Adrenal gland (tissue), 12 donors: ENCODE measurements around the gene DTD2. TPM values are rescaled to one million over a fixed set of nuclear protein-coding genes. Genes with fewer than 3 reads are reported as not detected.

ENCODE experiments used
- DNase-seq, 7 donors: peaks; one replicate each; pipeline ENCODE4 v3.0.0-alpha.2; 2019 to 2020
- H3K27ac ChIP-seq, 5 donors: fragments of 200-600 bp; sonication (generic) in 4 of 5; 1 replicate in 3 of 5; 2 replicates in 2 of 5; pipeline versions ENCODE4 v1.5.1 to v1.8.0; 2016 to 2020; ENCODE audit warnings: mild to moderate bottlenecking in 1 of 5
- H3K27me3 ChIP-seq: fragments of 200-600 bp; 2 replicates; pipeline ENCODE4 v1.8.0; 2021
- H3K36me3 ChIP-seq, 2 donors: fragments of 200-600 bp; replicated peaks in 1 of 2; 1 replicate in 1 of 2; 2 replicates in 1 of 2; pipeline versions ENCODE4 v1.5.1 to v1.8.0; 2018 to 2022
- H3K4me1 ChIP-seq, 2 donors: fragments of 200-600 bp; replicated peaks in 1 of 2; 1 replicate in 1 of 2; 2 replicates in 1 of 2; pipeline versions ENCODE4 v1.5.1 to v1.8.0; 2018 to 2021
- H3K4me3 ChIP-seq, 4 donors: fragments of 200-600 bp; sonication (generic) in 3 of 4; one replicate each; pipeline ENCODE4 v1.5.1; 2016 to 2018
- H3K9me3 ChIP-seq, 3 donors: fragments of 200-600 bp; sonication (generic) in 1 of 3; replicated peaks in 1 of 3; 1 replicate in 2 of 3; 2 replicates in 1 of 3; pipeline versions ENCODE4 v1.5.1 to v1.8.0; 2016 to 2021
- CTCF ChIP-seq, 6 experiments: fragments of 450-650 bp in 4 of 6; fragments of 200-600 bp in 2 of 6; sonication (generic) in 1 of 6; IDR thresholded peaks; 1 replicate in 5 of 6; 2 replicates in 1 of 6; pipeline versions ENCODE4 v1.5.1 to v1.8.0; 2016 to 2021; ENCODE audit warnings: antibody characterized with exemption in 6 of 6, mild to moderate bottlenecking in 2 of 6, moderate library complexity in 1 of 6
- POLR2A ChIP-seq, 2 donors: fragments of 450-650 bp; IDR thresholded peaks; one replicate each; pipeline ENCODE4 v1.6.1; 2017; ENCODE audit warnings: antibody characterized with exemption in 2 of 2, mild to moderate bottlenecking in 2 of 2, moderate library complexity in 1 of 2
- WGBS, 4 donors: extraction: QIAGEN DNeasy Blood & Tissue Kit in 2 of 4; methylation state at CpG; one replicate each; pipeline versions ENCODE4 v1.1.5 to v1.1.7; 2013 to 2017; 5-methylcytosine and 5-hydroxymethylcytosine counted together
- intact Hi-C, 2 donors: fragments of 100-400 bp; cut with DNase I; formaldehyde crosslinking; loops; one replicate each; pipeline versions ENCODE4 v1.14.1 to v1.15.0; 2022 to 2023
- polyA plus RNA-seq, 3 donors: library from polyadenylated mRNA; stranded (reverse); fragments of 200-250 nt in 2 of 3; fragments of 350-450 nt in 1 of 3; fragmentation: Illumina TruSeq in 1 of 3; extraction: RNeasy Lipid Tissue Mini Kit (QIAGEN cat#74804) in 1 of 3; gene quantifications; one replicate each; pipeline ENCODE4 v1.2.3, GENCODE V29; 2013 to 2014
- total RNA-seq, 9 donors: library from RNA; depleted of rRNA in 4 of 9; stranded (reverse); fragments of >200 nt in 4 of 9; fragments of 120-200 nt in 1 of 9; fragmentation: NEBNext Ultra II Directional in 1 of 9; extraction: Animal tissue kit (Norgen Biotek cat#: 25700) in 1 of 9; gene quantifications; one replicate each; pipeline versions ENCODE4 v1.1.0 to v1.2.4, GENCODE V29; 2013 to 2023
- donor health status: healthy with polysubstance abuse.
- donor health status: Bipolar disorder and iron deficiency.
- donor health status: DM: yes; HTN: yes; CAD: no.
- donor health status: DM: no; HTN: no; CAD: no.
- donor health status: DM: no; HTN: no; CAD: no.
- donor health status: DM: yes; HTN: yes; CAD: no.

DTD2 gene
- total and polyA plus RNA-seq, 12 donors: 6.0 to 50.1 (median 25.0) TPM

GRCh38 chr14:31484754-31485153 is 27.4 kb upstream of the DTD2 start:
- H3K4me3 ChIP-seq: no peak overlapping the region
- TF ChIP-seq POLR2A (IDR thresholded peaks at IDR 0.05): no peak
- no peak for TF ChIP-seq CTCF (IDR thresholded peaks at IDR 0.05)
- H3K27ac ChIP-seq: no peak overlapping the region
- no peak for DNase-seq
- H3K36me3 ChIP-seq: no peaks in the 10 kb centered on the region
- no peaks in the 10 kb centered on the region for H3K27me3 ChIP-seq
- no peaks in the 10 kb centered on the region for H3K9me3 ChIP-seq
- WGBS, 4 donors: 64 to 89% (median 76%) methylated on average over 3 of the region's 3 CpGs
- intact Hi-C loops: no loop called here
- no peaks in the 10 kb centered on the region for H3K4me1 ChIP-seq

GRCh38 chr14:31480156-31480555 is 22.9 kb upstream of the DTD2 start:
- Histone ChIP-seq H3K9me3 (no peaks in the 10 kb centered on the region), H3K4me3 (no peak overlapping the region), H3K36me3 (no peaks in the 10 kb centered on the region), H3K27me3 (no peaks in the 10 kb centered on the region), H3K27ac (no peak overlapping the region), H3K4me1 (peaks cover 0 to 4% of the 10 kb centered on the region in 2 donors)
- intact Hi-C loops: no loop called here
- WGBS, 4 donors: 80 to 93% (median 86%) methylated on average over 4 of the region's 4 CpGs
- no peak for TF ChIP-seq CTCF (IDR thresholded peaks at IDR 0.05)
- TF ChIP-seq POLR2A (IDR thresholded peaks at IDR 0.05): no peak
- DNase-seq: no peak

GRCh38 chr14:31479027-31479426 is 21.7 kb upstream of the DTD2 start:
- intact Hi-C loops: no loop called here
- H3K27ac ChIP-seq: no peak overlapping the region
- 73 to 79% (median 77%) methylated on average over 3 of the region's 3 CpGs for WGBS, 4 donors

GRCh38 chr14:31477248-31477647 is 19.9 kb upstream of the DTD2 start:
- intact Hi-C loops: no loop called here
- WGBS, 4 donors: 54 to 92% (median 79%) methylated on average over 6 of the region's 6 CpGs

More at GRCh38 chr14:31479027-31479426, 21.7 kb upstream of the DTD2 start:
- H3K9me3 ChIP-seq: no peaks in the 10 kb centered on the region
- no peaks in the 10 kb centered on the region for H3K27me3 ChIP-seq
- DNase-seq: no peak
- TF ChIP-seq POLR2A (IDR thresholded peaks at IDR 0.05): no peak
- TF ChIP-seq CTCF (IDR thresholded peaks at IDR 0.05): no peak
- H3K36me3 ChIP-seq: no peaks in the 10 kb centered on the region
- H3K4me1 ChIP-seq: peaks cover 0 to 4% of the 10 kb centered on the region in 2 donors
- H3K4me3 ChIP-seq: no peak overlapping the region

More at GRCh38 chr14:31477248-31477647, 19.9 kb upstream of the DTD2 start:
- H3K4me1 ChIP-seq: peaks cover 0 to 4% of the 10 kb centered on the region in 2 donors
- no peak for DNase-seq
- H3K36me3 ChIP-seq: no peaks in the 10 kb centered on the region
- no peak overlapping the region for H3K27ac ChIP-seq
- no peaks in the 10 kb centered on the region for H3K9me3 ChIP-seq
- H3K4me3 ChIP-seq: no peak overlapping the region
- no peak for TF ChIP-seq CTCF (IDR thresholded peaks at IDR 0.05)
- TF ChIP-seq POLR2A (IDR thresholded peaks at IDR 0.05): no peak
- no peaks in the 10 kb centered on the region for H3K27me3 ChIP-seq
